DMS114 treated with DMSO at 0.1 percent for 48 hours (cell line): ENCODE measurements around the gene XPR1.

Experiments used
- DNase-seq: peaks from one replicate; lab custom pipeline; 2025; ENCODE audit not compliant: unreplicated experiment; lab: John Stamatoyannopoulos, UW

The XPR1 gene

GRCh38 chr1:180631766-180632325, at the start of gene XPR1:
Gene XPR1, plus strand, starts transcription at chr1:180632022. Its CDS starts 180 bp downstream, at chr1:180632202.
- peak; percentile 95 for DNase-seq

GRCh38 chr1:180584869-180585268, 47.0 kb upstream of the XPR1 start:
- DNase-seq: no peak

DNA sequence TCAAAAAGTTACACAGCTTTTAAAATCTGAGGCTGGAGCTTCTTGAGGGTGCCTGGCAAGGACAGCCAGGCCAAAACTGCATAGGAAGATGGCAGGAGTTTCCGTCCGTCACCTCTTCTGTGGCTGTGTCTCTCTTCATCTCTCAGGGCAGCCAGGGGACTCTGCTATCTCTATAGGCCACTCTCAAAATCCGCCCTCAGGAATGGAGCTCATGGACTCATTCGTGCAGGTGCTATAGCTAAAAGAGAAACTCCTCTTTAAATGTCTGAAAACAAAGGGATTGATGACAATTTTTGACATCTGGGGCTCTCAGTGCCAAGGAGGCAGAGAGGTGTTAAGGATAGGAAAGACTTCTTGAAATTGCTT, 45.8 kb upstream of the XPR1 start:
- no peak for DNase-seq

- DNase-seq: no peak
Observed at GRCh38 chr1:180586671-180587155, 45.1 kb upstream of the XPR1 start.

DNA sequence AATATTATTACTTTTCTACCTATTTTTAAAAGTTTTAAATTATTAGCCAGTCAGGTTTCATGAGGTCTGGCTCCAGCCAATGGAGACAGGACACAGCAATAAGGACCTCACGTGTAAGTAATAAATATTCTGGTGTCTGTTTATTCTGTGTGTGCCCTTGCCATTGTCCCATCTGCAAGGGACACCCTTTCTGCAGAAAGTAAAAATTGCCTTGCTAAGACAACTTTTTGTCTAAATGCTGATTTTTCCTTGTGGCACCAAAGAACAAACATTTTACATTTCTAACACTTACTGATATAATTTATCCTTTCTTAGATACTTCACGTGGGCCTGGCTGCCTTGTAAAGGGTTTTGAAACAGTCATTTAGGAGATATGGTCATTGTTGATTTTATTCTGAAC, 43.7 kb upstream of the XPR1 start:
- DNase-seq: no peak

DNA sequence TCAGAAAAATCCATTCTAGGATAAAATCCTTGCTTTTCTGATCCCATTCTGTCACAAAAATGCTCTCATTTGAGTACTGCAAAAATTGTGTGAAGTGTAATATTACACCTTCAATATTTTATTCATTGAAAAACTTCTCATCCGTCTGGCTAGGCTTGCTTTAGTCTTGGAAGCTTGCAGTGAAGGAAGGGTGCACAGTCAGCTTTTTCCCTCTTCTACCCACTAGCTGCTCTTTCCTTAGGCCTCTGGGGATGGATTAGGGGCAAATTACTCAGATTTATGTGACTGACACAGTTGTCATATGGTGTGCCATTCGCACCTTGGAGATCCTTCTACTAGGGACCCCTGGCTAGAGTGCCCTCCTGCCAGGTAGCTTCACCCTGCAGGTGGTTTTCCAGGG, 40.9 kb upstream of the XPR1 start:
- no peak for DNase-seq

DNA sequence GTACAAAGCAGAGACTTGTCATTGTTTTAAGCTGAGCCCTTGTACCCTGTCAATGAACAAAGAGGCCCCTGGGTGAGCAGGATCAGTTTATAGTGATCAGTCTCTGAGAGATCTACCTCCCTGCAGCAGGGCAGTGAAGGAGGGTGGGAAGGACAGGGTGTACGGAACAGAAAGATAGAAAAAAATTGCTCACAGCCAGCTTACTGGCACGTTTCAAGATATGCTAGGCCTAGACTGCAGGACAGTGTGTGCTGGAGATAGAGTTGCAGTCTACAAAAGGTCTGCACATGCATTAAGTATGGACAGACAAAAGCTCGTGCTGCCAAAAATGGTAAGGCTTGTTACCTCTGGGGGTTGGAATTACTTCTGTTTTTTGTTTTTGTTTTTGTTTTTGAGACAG, 38.4 kb upstream of the XPR1 start:
- no peak for DNase-seq

DNA sequence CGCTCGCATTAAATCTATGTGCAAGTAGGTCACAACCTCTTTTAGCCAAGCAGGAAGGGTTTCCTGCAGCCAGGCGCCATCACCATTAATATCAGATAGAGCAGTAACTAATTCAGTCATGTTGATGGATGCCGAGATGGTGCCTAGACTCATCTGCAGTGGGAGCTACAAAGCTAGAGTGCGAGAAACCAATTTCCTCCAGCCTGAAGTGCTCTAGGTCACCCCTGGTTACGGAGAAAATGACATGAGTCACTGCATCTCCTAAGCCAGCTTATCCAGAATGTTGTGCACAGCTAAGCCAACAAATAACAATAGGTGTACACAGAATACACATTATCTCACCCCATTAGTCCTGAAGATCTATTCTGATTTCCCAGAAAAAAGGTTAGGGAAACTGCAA, 37.1 kb upstream of the XPR1 start:
- DNase-seq: no peak

DNA sequence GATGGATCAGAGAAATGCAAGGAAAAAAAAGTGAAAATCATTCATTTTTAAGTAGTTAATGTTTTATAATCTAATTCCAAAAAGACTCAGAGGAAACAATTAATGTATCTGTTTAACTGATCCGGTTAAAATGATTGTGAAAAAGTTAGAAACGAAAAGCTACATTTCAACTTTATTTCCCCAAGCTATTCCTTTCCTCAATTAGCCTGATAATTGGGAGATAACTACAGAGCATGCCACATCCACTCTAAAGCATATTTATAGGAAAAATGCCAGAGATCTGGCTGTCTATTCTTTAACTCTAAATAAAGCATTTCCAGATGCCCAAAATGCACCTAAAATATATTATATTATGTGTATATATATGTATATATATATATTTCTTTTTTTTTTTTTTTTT, 35.9 kb upstream of the XPR1 start:
- no peak for DNase-seq

DNA sequence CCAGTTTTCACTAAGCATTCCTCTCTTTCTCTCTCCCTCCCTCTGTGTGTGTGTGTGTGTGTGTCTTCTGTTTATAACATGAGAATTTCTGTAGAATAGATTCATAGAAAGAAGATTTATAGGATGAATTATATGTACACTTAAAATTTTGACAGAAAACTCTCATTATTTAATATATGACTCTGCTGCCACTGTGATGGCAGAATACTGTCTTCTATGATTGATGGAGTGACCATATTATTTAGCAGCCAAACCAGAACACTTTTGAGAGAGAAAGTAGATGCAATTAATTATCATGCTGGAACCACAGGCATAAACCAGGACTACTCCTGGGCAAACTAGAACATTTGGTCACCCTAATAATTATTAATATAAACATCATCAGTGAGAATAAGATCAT, 34.3 kb upstream of the XPR1 start:
- no peak for DNase-seq

DNA sequence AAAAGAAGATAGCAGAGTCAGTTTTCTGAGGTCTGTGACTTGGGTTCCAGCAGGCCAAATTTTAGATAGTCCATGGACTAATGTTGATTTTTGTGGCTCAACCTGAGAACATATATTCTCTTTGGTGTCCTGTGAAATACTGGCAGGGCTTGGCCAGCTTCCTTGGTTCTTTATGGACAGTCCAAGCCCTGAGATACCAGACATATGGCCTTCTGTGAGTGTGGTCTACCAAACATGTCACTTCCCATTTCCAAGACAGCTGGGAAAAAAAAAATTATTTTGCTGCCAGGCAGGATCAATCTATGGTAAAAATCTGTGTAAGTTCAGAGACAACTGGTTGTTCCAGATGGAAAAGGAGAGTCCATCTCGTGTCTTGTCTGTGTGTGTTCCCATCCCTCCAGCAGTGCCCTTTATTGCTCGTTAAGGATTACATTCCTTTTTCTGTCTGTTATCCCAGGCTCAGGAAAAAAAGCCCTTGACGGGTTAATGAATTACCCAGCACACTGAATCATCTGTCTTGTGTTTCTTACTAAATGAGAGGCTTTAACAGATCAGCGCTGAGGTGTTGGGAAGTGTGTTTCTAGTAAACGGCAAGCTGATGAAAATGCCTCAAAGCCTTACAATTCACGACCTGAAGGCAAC, 33.4 kb upstream of the XPR1 start:
- DNase-seq: no peak

GRCh38 chr1:180600343-180600742, 31.5 kb upstream of the XPR1 start:
- DNase-seq: no peak

GRCh38 chr1:180601512-180601911, 30.3 kb upstream of the XPR1 start:
- DNase-seq: no peak

- DNase-seq: no peak
Observed at GRCh38 chr1:180603223-180603849, 28.5 kb upstream of the XPR1 start.

- DNase-seq: no peak
Observed at GRCh38 chr1:180603850-180604226, 28.0 kb upstream of the XPR1 start.

DNA sequence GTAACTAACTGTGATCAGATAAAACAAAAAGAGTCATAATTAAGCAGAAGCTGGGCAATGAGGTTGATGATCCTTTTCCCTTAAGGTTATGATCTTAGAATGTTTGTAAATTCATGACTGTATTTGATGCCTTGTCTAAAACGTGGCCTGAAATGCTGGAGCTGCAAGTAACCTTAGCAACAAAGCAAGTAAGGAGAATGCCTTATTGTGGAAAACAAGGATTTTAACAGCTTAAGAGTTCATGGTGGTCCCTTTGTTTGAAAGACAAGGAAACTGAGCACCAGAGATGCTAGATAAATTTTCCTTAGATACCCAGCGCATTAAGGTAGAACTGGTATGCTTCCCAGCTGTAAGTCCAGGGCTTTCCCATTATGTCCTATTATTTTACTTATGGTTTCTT, 25.7 kb upstream of the XPR1 start:
- no peak for DNase-seq

DNA sequence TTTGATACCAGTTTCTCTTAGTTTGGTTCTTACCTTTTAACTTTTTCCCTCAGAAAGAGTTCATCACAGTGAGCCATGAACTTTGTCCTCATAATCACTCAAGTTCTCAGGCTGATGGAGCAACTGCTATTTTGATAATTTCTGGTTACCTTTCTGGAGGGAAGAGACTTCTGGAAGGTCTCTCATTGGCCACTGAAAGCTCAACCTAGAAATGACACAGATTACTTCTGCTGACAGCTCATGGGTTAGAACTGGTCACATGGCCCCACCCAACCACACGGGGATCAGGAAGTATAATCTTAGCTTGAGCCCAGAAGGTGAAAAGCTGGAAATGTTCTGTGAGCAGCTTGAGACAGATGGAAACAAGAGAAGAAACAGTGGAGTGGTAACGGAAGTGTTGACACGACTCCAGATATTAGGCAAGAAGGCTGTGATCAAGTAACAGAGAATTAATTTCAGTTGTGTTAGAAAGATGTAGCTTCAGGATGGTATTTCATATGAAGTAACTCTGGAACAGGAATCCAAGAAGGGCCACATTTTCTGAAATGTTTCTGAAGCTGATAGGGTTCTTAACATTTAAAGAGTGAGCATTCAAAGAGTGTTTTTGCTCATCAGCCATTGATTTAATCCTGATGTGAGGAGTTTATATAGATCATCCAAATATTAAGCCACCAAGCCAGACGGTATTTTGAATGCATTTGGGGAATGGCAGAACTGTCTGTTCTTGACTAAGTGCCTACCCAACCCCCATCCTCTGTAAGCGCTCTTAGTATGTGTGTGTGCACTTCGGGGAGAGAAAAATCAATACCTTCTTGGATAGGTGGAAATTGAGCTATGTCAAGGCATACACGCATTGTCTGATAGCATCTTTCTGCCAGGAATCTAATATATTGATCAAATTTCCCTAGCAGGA, 21.9 kb upstream of the XPR1 start:
- no peak for DNase-seq

- DNase-seq: no peak
Observed at GRCh38 chr1:180610556-180611015, 21.2 kb upstream of the XPR1 start.

DNA sequence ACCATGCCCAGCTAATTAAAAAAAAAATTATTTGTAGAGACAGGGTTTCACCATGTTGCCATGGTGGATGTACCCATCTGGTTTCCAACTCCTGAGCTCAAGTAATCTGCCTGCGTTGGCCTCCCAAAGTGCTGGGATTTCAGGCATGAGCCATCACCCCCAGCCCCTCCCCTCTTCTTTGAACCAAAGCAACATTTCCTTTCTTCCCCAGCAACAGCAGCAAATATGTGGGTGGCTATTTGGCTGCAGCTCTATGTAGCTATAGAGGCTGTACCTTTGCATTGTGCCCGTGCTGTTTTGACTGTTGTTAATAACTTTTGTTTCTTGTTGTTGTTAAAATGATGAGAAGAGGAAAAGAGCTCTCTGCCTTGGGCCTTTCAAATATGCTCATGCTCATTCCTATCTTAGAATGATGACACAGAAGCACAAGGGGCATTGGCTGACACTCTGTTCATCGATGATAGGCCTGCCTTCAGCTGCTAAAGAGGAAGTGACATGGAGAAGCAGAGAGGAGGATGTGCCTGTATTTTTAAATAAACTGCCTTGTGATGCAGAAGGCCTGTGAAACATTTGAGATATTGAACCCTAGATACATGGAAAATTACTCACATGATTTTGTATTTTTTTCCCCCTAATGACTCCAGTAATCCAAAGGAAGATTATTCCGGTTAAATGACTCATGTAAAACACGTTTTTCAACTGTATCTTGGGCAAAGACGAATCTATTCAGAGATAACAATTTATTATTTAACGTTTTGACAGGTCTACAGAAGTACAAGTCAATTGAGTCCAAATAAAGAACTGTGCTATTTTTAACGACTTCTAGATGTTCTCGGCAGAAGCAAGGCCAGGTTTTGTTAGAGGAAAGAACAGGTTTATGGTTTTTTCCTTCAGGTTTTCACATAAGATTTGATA, 20.5 kb upstream of the XPR1 start:
- DNase-seq: no peak

- no peak for DNase-seq
Observed at GRCh38 chr1:180612632-180613031, 19.2 kb upstream of the XPR1 start.

GRCh38 chr1:180614730-180615129, 17.1 kb upstream of the XPR1 start:
- DNase-seq: no peak
